ENCODE measurements around the gene FEM1A.
"Not testable (repeated sequence)": the region's sequence is repeated elsewhere in the genome, so short reads cannot be mapped to it uniquely, and the experiment has no call there.

FEM1A gene

DNA sequence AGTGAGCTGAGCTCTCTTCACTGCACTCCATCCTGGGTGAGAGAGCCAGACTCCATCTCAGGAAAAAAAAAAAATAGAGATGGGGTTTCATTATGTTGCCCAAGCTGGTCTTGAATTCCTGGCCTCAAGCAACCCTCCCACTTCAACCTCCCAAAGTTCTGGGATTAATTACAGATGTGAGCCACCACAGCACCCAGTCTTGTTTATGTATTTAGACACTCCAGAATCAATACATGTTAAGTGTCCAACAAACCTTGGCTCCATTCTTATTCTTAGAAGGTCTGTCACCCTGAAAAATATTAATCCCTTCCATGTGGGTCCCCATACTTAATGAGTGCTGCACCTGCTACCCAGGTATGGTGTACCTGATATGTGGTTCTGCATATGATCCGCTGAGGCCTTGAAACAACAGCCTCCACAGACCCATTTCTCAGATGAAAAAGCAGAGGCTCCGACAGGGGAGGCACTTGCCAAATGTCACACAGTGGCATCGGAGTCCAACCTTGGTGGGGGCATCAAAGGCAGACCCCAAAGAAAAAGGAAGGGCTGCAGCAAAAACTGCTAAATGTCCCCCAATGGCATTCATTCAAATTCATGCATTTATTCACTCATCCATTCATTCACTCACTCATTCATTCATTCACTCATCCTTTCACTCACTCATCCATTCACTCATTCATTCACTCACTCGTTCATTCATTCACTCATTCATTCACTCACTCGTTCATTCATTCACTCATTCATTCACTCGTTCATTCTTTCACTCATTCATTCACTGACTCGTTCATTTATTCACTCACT is 23.3 kb downstream of the FEM1A start:
- no peak for DNase-seq (ENCODE audit: low read depth)

DNA sequence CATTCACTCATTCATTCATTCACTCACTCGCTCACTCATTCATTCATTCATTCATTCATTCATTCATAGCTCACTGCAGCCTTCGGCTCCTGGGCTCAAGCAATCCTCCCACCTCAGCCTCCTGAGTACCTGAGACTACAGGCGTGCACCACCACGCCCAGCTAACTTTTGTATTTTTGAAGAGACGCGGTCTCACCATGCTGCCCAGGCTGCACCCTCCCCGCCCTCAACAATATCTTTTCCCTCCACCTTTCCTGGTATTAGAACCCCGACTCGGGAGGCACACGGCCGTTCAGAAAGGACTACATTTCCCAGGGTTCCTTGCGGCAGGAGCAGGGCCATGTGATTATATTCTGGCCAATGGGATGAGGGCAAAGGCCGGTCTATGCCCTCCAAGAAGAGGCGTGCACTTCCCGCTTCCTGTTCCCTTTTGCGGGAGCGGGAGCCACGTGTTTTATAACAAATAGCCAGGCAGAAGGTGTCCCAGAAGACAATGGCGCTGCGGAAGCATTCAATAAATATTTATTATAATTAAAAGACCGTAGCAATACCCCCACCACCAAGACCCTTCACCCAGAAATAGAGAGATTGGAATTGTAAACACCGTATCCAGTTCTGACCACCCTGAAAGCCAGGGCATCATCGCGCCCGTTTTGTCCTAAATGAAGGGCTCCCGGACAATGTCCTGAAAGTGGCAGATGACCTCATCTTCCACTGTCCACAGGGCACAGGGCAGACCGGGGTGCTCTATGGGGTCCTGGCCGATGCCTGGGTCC is 24.1 kb downstream of the FEM1A start:
- DNase-seq (ENCODE audit: low read depth): peak; percentile 44

DNA sequence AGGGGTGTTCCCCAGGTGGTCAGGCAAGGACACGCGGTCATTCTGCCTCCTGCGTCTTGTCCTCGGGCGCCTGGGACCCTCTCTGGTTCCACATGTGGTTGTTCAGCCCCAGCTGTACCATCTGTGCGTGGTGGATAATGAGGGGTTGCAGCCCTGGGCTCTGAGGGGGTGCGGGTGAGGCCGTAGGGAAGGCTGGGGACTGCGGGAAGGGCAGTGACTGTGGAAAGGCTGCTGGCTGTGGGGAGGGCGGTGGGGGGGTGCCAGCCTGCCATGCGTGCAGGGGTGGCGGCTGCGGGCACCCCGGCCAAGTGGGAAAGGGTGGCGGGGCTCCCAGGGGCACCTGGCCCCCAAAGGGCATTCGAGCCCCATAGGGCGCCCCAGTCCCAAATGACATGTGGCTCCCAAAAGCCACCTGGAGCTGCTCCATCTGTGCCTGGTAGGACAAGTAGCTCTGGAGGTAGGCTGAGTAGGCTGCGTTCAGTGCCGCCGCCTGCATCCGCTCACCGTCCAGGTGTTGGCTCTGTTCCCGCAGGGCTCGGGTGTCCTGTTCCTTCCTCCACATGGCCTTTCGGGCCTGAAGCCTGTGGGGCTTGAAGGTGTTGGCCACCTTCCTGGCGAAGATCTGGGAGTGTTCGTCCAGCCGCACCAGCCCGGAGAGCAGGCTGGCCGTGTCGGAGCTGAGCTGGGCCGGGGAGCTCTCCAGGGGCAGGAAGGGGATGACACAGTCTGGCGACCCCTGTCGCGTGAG is 24.8 kb downstream of the FEM1A start:
- DNase-seq (ENCODE audit: low read depth): no peak

DNA sequence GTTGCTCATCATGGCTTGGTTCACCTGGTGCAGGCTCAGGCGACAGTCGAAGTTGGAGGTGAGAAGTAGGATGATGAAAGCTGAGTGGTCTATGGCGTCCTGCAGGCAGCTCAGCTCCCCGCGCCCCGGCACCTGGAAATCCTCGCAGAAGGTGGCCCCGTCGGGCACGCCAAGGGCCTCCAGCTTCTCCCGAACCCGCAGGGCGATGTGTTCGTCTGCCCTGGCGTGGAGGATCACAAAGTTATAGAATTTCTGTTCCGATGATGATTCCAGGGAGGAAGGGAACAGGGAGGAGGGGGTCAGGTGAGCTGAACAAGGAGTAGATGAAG is 25.4 kb downstream of the FEM1A start:
- no peak for DNase-seq (ENCODE audit: low read depth)

DNA sequence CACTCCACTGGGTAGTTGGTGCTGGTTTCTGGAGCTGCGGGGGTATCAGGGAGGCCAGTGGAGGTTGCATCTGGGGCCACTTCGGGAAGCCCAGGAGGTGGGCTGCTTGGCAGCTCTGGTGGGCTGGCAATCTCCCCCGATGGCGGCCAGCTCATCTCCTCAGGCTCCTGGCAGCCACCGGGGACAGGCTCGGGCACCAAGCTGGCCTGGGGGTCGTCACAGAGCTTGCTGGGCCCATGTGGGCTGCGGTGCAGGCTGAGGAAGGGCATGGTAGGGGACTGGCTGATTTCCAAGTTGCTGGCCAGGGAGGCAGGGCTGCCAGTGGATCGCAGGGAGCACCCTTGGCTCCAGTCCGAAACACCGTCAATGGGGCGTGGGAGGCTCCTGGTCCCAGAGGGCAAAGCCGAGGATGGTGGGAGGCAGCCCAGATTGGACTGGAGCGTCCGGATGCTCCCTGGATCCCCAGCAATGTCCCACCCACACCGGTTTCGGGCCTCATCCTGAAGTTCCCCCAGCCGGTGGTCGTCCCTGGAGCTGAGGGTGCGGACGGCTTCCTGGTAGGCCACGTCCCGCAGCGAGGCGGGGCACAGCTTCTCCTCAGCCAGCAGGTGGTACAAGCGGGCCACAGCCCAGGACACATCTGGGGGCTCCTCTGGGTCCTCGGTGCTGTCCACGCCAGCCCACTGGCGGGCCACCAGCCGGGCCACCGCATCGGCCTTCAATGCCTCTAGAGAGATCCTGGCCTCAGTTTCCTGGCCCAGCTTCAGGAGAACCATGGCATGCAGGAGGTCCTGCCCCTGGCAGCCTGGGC is 26.1 kb downstream of the FEM1A start:
- no peak for DNase-seq (ENCODE audit: low read depth)

DNA sequence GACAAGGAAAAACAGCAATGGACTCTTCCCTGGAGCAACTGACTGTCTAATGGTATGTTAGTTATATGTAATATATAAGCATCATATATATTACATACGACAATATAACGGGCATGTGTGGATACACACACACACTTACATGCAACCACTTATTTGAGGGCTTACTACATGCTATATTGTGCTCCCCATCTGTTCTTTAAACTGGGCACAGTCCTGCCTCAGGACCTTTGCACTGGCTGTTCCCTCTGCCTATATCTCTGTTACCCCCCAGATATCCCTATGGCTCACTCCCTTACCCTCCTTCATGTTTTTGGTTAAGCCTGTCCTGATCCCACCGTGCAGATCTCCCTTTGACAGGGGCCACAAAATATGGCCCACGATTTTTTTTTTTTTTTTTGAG is 29.7 kb downstream of the FEM1A start:
- DNase-seq (ENCODE audit: low read depth): no peak

DNA sequence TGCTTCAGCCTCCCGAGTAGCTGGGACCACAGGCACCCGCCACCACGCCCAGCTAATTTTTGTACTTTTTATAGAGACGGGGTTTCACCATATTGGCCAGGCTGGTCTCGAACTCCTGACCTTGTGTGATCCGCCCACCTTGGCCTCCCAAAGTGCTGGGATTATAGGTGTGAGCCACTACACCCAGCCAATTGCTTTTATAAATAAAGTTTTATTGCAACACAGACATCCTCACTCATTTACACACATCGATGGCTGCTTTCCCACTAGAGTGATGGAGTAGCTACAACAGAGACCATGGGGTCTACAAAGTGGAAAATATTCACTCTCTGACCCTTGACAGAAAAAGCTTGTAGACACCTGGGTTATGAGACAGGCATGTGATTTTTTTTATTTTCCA is 30.8 kb downstream of the FEM1A start:
- not testable (repeated sequence) for DNase-seq (ENCODE audit: low read depth)

DNA sequence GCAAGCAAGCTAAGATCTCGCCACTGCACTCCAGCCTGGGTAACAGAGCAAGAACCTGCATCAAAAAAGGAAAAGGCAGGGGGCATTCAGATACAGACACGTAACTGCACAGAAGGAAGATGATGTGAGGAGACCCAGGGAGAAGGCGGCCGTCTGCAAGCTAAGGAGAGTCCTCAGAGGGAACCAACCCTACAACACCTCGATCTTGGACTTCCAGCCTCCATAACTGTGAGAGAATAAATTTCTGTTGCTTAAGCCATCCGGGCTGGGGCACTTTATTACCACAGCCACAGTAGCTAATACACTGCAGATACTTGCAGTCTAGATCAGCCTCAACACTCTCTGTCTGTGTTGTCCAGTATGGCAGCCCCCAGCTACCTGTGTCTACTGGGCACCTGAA is 32.0 kb downstream of the FEM1A start:
- no peak for DNase-seq (ENCODE audit: low read depth)

DNA sequence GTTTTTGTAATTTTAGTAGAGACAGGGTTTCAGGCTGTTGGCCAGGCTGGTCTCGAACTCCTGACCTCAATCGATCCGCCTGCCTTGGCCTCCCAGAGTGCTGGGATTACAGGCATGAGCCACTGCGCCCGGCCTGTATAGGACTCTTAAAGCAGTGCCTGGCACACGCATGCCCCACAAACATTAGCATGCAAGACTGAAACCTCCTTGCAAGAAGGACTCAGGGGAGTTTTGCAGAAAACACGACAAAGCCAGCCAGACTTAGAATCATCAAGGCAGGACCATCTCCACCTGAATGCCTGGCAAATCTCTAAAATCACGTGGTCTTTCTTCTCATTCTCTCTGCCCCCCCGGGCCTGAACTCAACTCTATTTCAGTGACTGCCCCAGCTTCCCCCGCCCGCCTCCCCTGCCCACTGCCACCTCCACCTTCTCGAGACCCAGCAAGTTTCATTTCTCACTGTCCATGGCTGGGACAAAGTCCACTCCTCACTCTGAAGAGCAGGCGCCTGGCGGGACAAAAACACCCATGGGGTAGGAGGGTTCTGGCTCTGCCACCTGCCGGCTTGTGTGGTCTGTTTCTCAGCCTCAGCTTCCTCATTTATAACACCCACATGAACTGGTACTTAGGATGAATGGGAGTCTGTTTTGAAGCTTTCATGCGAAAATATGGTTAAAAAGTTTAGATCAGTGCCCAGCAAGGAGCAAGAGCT is 37.6 kb downstream of the FEM1A start:
- no peak for DNase-seq (ENCODE audit: low read depth)

DNA sequence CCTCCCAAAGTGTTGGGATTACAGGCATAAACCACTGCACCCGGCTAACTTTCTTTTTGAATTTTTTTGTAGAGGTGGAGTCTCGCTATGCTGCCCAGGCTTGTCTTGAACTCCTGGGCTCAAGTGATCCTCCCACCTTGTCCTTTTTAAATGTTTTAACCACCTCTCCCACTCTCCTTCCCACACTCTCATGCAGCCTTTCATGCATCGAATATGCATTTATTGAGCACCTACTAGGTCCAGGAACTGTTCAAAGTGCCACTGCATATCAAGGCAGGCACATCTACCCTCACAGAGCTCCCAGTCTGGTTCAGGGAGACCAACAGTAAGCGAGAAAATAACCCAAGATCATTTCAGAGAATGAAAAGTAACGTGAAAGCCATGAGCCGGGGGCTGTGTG is 38.8 kb downstream of the FEM1A start:
- DNase-seq (ENCODE audit: low read depth): no peak

DNA sequence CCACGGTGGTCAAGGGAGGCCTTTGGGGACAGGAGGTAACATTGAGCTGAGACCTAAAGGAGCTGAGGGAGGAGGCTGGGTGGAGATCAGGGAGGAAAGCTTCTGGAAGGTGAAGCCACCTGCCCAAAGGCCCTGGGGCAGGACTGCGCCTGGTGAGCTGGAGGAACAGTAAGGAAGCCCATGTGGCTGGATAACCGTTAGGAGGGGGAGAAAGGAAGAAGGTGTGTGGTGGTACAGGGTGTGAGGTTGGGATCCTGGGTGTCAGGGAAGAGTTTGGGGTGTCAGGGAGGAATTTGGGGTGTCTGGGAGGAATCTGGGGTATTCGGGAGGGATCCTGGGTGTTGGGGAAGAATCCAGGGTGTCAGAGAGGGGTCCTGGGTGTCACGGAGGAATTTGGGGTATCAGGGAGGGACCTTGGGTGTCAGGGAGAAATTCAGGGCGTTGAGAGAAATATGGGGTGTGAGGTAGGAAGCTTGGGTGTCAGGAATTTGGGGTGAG is 39.3 kb downstream of the FEM1A start:
- DNase-seq (ENCODE audit: low read depth): no peak

DNA sequence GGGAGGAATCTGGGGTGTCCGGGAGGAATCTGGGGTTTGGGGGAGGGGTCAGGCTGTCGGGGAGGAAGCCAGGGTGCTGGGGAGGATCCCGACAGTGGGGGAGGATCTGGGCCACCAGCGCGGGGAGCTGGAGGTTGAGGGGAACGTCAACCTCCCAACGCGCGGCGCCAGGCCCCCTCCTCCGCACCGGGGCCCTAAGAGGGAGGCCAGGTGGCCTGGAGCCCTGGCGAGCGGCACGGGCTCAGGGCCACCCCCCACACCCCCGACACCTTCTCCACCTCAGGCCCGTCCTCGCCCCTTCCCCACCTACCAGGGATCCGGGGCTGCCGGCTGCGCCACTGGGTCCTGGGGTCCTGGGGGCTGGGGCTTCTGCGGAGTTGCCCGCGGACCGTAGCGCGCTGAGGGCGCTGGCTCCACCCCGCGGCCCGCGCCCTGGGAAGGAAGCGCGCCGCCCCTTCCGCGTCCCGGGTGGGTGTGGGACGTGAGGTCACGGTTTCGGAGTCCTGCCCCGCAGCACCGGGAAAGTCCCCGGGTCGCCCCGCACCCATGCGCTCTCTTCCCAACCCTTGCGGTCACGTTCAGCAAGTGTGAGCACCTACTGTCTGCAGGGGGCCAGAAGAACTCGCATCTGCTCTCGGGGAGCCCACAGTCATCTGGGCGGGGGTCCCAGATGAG is 39.9 kb downstream of the FEM1A start, which contains the start of gene TICAM1:
TICAM1 (minus strand) TSS at position 409 of the 675 bp plus-strand sequence. CDS start 13,335 bp downstream, outside the sequence.
- peak; percentile 73 for DNase-seq (ENCODE audit: low read depth)

DNA sequence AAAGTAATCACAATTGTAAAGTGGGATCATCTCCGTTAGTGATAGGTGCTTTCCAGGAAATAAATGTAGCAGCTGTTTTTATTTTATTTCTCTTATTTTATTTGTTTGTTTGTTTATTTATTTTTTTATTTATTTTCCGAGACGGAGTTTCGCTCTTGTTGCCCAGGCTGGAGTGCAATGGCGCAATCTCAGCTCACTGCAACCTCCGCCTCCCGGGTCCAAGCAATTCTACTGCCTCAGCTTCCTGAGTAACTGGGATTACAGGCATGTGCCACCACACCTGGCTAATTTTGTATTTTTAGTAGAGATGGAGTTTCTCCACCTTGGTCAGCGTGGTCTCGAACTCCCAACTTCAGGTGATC is 40.4 kb downstream of the FEM1A start:
- not testable (repeated sequence) for DNase-seq (ENCODE audit: low read depth)

DNA sequence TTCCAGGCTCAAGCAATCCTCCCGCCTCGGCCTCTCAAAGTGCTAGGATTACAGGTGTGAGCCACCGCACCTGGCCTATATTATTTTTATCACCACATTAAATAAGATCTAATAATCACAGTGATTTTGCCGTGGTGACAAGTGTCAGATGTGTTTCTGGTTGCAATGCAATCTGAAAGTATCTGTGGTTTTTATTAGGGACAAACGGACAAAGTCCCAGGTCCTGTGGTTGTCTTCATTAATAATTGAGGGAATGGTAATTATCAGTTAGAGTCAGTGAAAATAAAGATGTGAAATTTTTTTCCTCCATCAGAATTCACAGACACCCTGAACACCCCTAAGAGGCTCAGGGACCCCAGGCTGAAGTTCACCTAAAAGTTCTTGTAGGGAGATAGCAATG is 41.2 kb downstream of the FEM1A start:
- no peak for DNase-seq (ENCODE audit: low read depth)

DNA sequence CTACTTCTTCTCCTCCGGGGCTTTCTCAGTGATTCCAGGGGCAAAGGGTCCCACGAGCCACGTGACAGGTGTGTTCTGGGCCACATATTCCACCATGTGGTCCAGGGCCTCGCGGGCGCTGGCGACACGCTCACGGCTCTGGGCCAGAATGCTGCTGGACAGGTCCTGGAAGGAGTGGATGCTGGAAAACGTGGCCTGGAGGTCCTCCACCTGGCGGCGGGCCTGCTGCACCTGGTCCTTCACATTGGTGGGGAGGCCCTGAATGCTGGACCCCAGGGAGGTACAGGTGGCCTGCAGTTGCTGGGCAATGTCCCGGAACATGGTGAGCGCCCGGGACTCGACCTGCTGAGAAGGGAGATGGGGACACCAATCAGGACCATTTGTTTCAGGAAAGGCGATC is 47.7 kb downstream of the FEM1A start:
- DNase-seq (ENCODE audit: low read depth): no peak

DNA sequence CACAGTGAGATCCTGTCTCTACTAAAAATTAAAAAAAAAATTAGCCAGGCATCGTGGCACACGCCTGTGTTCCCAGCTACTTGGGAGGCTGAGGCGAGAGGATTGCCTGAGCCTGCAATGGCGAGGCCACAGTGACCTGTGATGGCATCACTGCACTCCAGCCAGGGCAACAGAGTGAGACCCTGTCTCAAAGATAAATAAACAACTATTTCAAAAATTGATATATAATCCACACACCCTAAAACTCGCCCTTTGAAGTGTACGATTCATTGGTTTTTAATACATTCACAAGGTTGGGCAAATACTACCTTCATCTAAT is 52.1 kb downstream of the FEM1A start:
- no peak for DNase-seq (ENCODE audit: low read depth)

DNA sequence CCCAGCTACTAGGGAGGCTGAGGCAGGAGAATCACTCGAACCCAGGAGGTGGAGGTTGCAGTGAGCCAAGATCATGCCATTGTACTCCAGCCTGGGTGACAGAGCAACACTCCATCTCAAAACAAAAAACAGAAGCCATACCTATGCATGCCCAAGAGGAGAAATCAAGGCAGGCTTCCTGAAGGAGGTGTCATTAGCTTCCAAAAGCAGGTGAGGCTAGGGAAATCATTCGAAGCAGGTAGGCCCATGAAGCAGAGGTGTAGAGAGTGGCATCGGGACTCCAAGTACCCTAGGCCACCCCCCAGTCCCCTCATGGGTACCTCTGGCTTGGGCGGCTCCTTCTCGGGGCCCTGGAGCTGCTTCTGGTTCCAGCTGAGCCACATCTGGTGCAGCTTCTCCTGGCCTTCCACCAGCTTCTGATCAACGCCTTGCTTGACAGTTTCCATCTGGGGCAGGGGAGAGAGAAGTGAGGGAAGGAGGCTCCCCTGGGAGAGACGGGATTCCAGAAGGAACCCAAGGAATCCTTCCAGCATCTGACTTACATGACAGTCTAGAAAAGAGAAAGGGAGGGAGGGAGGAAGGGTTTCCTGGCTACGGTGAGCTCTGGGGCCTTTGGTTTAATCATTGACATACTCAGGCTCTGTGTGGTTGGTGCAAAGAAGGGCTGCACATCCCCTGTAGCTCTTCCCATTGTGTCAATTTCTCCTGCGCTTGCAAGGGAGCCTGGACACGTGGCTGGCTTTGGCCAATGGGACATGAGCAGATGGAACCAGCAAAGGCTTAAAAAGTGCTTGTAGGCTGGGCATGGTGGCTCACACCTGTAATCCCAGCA is 53.0 kb downstream of the FEM1A start:
- no peak for DNase-seq (ENCODE audit: low read depth)

DNA sequence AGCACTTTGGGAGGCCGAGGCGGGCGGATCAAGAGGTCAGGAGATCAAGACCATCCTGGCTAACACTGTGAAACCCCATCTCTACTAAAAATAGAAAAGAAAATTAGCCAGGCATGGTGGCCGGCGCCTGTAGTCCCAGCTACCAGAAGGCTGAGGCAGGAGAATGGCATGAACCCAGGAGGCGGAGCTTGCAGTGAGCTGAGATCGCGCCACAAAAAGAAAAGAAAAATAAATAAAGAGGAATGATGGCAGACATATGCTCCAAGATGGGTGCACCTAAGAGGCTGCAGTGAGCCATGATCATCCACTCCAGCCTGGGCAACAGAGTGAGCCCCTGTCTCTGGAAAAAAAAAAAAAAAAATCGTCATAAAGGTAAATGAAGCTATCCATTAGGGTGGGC is 54.4 kb downstream of the FEM1A start:
- not testable (repeated sequence) for DNase-seq (ENCODE audit: low read depth)

DNA sequence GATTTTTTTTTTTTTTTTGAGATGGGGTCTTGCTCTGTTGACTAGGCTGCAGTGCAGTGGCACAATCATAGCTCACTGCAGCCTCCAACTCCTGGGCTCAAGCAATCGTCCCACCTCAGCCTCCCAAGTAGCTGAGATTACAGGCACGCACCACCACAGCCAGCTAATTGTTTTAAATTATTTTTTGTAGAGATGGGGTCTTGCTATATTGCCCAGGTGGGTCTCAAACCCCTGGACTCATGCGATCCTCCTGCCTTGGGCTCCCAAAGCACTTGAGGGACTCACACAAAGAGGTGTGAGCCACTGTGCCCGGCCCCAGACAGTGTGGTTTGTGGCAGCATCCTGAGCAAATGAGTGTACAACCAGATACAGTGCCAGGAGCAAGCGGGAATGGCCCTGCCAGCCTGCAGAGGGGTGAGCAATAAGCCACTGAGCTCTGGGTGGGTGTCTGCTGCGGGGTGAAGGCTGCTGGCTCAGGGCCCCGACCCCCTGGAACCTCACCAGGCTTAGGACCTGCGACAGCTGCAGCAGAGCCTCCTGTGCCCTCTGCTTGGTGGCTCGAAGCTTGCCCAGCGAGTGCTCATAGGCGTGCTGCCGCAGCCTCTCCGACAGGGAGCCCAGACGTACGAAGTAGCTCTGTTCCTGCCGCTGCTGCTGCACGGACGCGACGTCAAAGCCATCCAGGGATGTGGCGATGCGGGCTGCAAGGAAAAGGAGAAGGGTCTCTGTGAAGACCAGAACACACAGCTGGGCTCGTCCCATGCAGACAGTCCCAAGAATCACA is 55.8 kb downstream of the FEM1A start:
- DNase-seq (ENCODE audit: low read depth): no peak

Measured in stimulated activated CD8-positive, alpha-beta memory T cell treated with anti-CD3 and anti-CD28 coated beads, Interleukin-12 subunit alpha, Interleukin-12 subunit beta, amount 100 ng/mL, for 4 hours (primary cell).